HEK293 (cell line): ENCODE measurements around the gene PMAIP1.

Experiments used
- CTCF ChIP-seq: fragments of 450-650 bp; formaldehyde crosslinking; IDR thresholded peaks from 2 replicates; pipeline ENCODE4 v1.5.1; 2016; ENCODE audit warnings: missing biosample characterization, missing genetic modification characterization
- ELK4 ChIP-seq: IDR thresholded peaks from 2 replicates; pipeline ENCODE4 v1.6.1; 2011; ENCODE audit warnings: mild to moderate bottlenecking, low read depth, low read length, borderline replicate concordance
- HOXD13 ChIP-seq: sonication (generic); formaldehyde crosslinking; IDR thresholded peaks from 2 replicates; pipeline ENCODE4 v1.8.0; 2022; ENCODE audit warnings: missing genetic modification reagents, borderline replicate concordance
- MZF1 ChIP-seq: fragments of 450-650 bp; formaldehyde crosslinking; IDR thresholded peaks from 2 replicates; pipeline ENCODE4 v1.5.1; 2017; ENCODE audit warnings: missing biosample characterization, missing genetic modification characterization, borderline replicate concordance
- PRDM2 ChIP-seq: fragments of 450-650 bp; formaldehyde crosslinking; IDR thresholded peaks from 2 replicates; pipeline ENCODE4 v1.5.1; 2016; ENCODE audit warnings: missing biosample characterization, missing genetic modification characterization, borderline replicate concordance
- SALL2 ChIP-seq: fragments of 450-650 bp; formaldehyde crosslinking; IDR thresholded peaks from 2 replicates; pipeline ENCODE4 v1.5.0; 2017; ENCODE audit warnings: missing biosample characterization, mild to moderate bottlenecking, missing genetic modification characterization, borderline replicate concordance
- ZBTB21 ChIP-seq: fragments of 450-650 bp; formaldehyde crosslinking; IDR thresholded peaks from 2 replicates; pipeline ENCODE4 v1.5.1; 2017; ENCODE audit warnings: missing biosample characterization, missing genetic modification characterization
- ZNF19 ChIP-seq: fragments of 450-650 bp; formaldehyde crosslinking; IDR thresholded peaks from 2 replicates; pipeline ENCODE4; 2016; ENCODE audit warnings: missing biosample characterization, missing genetic modification characterization, low read depth
- ZNF214 ChIP-seq: fragments of 450-650 bp; formaldehyde crosslinking; IDR thresholded peaks from 2 replicates; pipeline ENCODE4 v1.5.1; 2017; ENCODE audit warnings: missing biosample characterization, mild to moderate bottlenecking, missing genetic modification characterization, borderline replicate concordance
- ZNF24 ChIP-seq: fragments of 450-650 bp; formaldehyde crosslinking; IDR thresholded peaks from 2 replicates; pipeline ENCODE4 v1.5.1; 2016; ENCODE audit warnings: missing biosample characterization, missing genetic modification characterization
- ZNF26 ChIP-seq: fragments of 450-650 bp; formaldehyde crosslinking; IDR thresholded peaks from 2 replicates; pipeline ENCODE4 v1.5.1; 2016; ENCODE audit warnings: missing biosample characterization, missing genetic modification characterization
- ZNF362 ChIP-seq: fragments of 450-650 bp; formaldehyde crosslinking; IDR thresholded peaks from 2 replicates; pipeline ENCODE4 v1.5.1; 2016; ENCODE audit warnings: missing biosample characterization, missing genetic modification characterization
- ZNF426 ChIP-seq: fragments of 450-650 bp; formaldehyde crosslinking; IDR thresholded peaks from 2 replicates; pipeline ENCODE4 v1.5.1; 2017; ENCODE audit warnings: missing biosample characterization, missing genetic modification characterization, mild to moderate bottlenecking, inconsistent platforms, moderate library complexity
- ZNF473 ChIP-seq: fragments of 450-650 bp; formaldehyde crosslinking; IDR thresholded peaks from 2 replicates; pipeline ENCODE4 v1.5.1; 2017; ENCODE audit warnings: missing biosample characterization, missing genetic modification characterization
- ZNF544 ChIP-seq: fragments of 450-650 bp; formaldehyde crosslinking; IDR thresholded peaks from 2 replicates; pipeline ENCODE4 v1.5.0; 2017; ENCODE audit warnings: missing biosample characterization, missing genetic modification characterization
- ZNF555 ChIP-seq: fragments of 450-650 bp; formaldehyde crosslinking; conservative IDR thresholded peaks from 2 replicates; pipeline ENCODE4 v1.5.1; 2017; ENCODE audit warnings: missing biosample characterization, mild to moderate bottlenecking, missing genetic modification characterization, inconsistent platforms
- ZNF629 ChIP-seq: fragments of 450-650 bp; formaldehyde crosslinking; IDR thresholded peaks from 2 replicates; pipeline ENCODE4 v1.5.1; 2017; ENCODE audit warnings: missing biosample characterization, missing genetic modification characterization
- TF ChIP-seq, protein P1 (sequence below): fragments of 450-650 bp; formaldehyde crosslinking; conservative IDR thresholded peaks from 2 replicates; pipeline ENCODE4 v1.5.1; 2016; ENCODE audit warnings: low read depth, missing biosample characterization, missing genetic modification characterization
- TF ChIP-seq, protein P2 (sequence below): fragments of 450-650 bp; formaldehyde crosslinking; conservative IDR thresholded peaks from 2 replicates; pipeline ENCODE4 v1.5.1; 2016; ENCODE audit warnings: low read depth, missing biosample characterization, missing genetic modification characterization

PMAIP1 gene

GRCh38 chr18:59892123-59892522 lies 7.7 kb upstream of the PMAIP1 start (continued):
- TF ChIP-seq ZNF426 (tag by site-specific recombination) = peak; percentile 76
- TF ChIP-seq ELK4 = no peak
- TF ChIP-seq ZNF26 = no peak
- TF ChIP-seq HOXD13 (CRISPR knock-in tag) = no peak
- TF ChIP-seq, protein P1, sequence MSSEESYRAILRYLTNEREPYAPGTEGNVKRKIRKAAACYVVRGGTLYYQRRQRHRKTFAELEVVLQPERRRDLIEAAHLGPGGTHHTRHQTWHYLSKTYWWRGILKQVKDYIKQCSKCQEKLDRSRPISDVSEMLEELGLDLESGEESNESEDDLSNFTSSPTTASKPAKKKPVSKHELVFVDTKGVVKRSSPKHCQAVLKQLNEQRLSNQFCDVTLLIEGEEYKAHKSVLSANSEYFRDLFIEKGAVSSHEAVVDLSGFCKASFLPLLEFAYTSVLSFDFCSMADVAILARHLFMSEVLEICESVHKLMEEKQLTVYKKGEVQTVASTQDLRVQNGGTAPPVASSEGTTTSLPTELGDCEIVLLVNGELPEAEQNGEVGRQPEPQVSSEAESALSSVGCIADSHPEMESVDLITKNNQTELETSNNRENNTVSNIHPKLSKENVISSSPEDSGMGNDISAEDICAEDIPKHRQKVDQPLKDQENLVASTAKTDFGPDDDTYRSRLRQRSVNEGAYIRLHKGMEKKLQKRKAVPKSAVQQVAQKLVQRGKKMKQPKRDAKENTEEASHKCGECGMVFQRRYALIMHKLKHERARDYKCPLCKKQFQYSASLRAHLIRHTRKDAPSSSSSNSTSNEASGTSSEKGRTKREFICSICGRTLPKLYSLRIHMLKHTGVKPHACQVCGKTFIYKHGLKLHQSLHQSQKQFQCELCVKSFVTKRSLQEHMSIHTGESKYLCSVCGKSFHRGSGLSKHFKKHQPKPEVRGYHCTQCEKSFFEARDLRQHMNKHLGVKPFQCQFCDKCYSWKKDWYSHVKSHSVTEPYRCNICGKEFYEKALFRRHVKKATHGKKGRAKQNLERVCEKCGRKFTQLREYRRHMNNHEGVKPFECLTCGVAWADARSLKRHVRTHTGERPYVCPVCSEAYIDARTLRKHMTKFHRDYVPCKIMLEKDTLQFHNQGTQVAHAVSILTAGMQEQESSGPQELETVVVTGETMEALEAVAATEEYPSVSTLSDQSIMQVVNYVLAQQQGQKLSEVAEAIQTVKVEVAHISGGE (tag by site-specific recombination) = peak; percentile 79
- TF ChIP-seq ZNF629 (tag by site-specific recombination) = peak; percentile 31; the same call in 1 of the 2 replicates
- TF ChIP-seq ZBTB21 (tag by site-specific recombination) = peak; percentile 48; the same call in 1 of the 2 replicates
- TF ChIP-seq CTCF = no peak
- TF ChIP-seq PRDM2 (tag by site-specific recombination) = no peak
- peak; percentile 75 for TF ChIP-seq ZNF555 (tag by site-specific recombination)
- TF ChIP-seq ZNF24 (tag by site-specific recombination) = no peak
- TF ChIP-seq SALL2 (tag by site-specific recombination) = no peak
- TF ChIP-seq ZNF214 = no peak
- TF ChIP-seq ZNF19 (tag by site-specific recombination) = peak; percentile 82; the same call in 1 of the 2 replicates
- TF ChIP-seq ZNF362 (tag by site-specific recombination) = no peak
- TF ChIP-seq ZNF544 = no peak
- TF ChIP-seq ZNF473 (tag by site-specific recombination) = no peak
- TF ChIP-seq, protein P2, sequence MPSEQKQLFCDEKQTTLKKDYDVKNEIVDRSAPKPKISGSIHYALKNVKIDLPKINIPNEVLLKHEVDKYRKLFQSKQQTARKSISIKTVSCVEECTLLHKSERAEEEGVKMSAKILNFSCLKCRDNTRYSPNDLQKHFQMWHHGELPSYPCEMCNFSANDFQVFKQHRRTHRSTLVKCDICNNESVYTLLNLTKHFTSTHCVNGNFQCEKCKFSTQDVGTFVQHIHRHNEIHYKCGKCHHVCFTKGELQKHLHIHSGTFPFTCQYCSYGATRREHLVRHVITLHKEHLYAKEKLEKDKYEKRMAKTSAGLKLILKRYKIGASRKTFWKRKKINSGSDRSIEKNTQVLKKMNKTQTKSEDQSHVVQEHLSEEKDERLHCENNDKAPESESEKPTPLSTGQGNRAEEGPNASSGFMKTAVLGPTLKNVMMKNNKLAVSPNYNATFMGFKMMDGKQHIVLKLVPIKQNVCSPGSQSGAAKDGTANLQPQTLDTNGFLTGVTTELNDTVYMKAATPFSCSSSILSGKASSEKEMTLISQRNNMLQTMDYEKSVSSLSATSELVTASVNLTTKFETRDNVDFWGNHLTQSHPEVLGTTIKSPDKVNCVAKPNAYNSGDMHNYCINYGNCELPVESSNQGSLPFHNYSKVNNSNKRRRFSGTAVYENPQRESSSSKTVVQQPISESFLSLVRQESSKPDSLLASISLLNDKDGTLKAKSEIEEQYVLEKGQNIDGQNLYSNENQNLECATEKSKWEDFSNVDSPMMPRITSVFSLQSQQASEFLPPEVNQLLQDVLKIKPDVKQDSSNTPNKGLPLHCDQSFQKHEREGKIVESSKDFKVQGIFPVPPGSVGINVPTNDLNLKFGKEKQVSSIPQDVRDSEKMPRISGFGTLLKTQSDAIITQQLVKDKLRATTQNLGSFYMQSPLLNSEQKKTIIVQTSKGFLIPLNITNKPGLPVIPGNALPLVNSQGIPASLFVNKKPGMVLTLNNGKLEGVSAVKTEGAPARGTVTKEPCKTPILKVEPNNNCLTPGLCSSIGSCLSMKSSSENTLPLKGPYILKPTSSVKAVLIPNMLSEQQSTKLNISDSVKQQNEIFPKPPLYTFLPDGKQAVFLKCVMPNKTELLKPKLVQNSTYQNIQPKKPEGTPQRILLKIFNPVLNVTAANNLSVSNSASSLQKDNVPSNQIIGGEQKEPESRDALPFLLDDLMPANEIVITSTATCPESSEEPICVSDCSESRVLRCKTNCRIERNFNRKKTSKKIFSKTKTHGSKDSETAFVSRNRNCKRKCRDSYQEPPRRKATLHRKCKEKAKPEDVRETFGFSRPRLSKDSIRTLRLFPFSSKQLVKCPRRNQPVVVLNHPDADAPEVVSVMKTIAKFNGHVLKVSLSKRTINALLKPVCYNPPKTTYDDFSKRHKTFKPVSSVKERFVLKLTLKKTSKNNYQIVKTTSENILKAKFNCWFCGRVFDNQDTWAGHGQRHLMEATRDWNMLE = peak; percentile 90
- peak; percentile 29; the same call in 1 of the 2 replicates for TF ChIP-seq MZF1 (tag by site-specific recombination)
